NCI-H748 (cell line): ENCODE data around the gene UBE3D.
A peak's percentile ranks its signal among the peaks of the same experiment; 100 is the strongest.
"Not testable (repeated sequence)": the region's sequence is repeated elsewhere in the genome, so short reads cannot be mapped to it uniquely, and the experiment has no call there.

Source experiments
- DNase-seq: peaks from one replicate; lab custom pipeline; 2025; ENCODE audit not compliant: unreplicated experiment; lab: John Stamatoyannopoulos, UW

UBE3D gene

DNA sequence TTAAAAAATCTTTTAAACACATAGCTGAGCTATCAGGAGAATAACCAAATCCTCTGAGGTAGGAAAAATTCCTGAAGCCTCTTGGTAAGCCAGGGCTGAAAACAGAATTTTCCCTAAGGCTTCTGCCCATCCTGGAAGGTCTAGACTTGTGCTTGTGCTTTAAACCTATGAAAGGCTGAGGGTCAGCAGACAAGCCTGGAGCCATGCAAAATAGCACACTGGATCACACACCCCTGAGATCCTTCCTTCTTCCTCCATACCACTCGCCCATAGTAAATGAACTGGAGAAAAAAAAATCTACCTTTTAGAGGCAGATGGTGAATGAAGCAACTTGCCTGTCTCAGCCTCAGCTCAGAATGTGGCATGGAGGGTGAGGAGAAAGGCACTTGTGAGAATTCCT is 144.4 kb downstream of the UBE3D start:
- no peak for DNase-seq

DNA sequence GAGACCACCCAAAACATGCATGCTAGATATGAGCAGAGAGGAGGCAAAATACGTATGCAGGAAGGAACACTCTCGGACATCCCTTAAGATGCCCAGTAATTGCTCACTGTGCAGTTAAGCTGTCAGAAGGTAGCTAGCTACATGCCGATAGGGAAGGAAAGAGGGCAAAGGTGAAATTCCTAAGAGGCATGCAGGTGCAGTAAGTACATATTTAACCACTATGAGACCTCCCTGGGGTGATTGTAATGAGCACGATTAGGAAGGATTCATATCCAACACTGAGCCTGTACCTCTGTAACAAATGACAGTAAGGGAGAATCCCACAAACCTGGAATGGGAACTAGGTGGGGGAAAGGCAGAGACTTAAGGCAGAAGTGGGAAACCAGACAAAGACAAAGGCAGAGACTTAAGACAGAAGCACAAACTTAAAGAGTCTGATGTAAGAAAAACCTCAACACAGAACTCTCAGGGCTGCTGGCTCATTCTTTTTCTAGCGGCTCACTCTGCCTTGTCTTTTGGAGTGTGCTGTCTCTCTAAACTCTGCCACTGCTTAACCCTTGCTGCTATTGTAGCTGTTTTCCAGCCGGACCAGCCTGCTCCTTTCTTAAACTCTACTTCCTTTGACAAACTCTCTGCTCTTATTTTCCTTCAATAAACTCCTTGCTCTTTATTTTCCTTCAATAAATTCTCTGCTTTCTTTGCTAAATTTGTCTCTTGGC is 148.1 kb downstream of the UBE3D start:
- no peak for DNase-seq

DNA sequence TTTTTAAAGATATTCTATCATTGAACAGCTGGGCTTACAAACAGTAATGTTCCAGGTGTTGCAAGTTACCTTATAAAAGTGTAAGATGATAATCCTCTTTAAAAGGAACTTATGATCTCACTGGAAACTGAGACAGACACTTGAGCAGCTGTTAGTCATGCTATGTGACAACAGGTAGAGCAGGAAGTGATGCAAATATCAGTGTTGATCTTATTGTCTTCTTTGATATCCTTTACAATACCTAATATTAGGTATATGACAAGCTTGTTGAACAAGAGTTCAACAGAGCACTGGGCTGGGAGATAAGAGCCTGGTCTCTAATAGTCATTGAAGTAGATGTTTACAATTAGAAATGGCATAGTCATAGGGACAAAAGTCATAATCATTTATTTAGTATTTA is 150.0 kb downstream of the UBE3D start:
- DNase-seq: no peak

DNA sequence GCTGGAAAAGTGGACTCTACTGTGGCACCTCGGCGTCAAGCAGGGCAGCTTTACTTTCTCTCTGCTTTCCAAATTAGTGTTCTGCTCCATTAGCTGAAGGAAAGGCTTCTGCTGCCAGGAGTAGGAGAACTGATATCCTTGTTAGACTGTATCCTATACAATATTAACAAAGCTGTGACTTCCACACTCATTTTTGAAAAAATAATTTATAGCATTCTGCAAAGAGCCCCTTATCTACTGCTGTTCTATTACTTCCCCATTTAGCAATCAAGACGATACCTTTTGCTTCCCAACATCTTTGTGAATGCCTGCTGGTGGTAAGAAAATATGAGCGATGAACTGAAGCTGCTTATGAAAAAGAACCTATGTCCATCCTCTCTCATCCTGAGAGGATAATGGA is 151.1 kb downstream of the UBE3D start:
- no peak for DNase-seq

DNA sequence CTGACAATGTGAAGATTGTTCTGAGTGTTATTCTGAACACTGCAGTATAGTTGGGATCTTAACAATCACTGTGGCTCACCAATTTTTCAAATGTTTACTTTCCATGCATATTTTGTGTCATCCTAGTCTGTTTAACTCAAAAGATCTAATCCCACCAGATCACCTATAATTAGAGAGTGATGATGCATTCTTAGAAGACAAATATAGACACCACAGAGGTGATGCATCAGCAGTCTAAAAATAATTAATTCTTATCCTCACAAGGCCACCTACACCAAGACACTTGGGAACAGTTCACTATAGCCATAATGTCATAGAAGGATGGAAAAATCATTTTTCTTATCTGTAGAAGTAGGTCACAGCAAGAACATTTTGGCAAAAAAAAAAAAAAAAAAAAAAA is 154.8 kb downstream of the UBE3D start:
- no peak for DNase-seq

DNA sequence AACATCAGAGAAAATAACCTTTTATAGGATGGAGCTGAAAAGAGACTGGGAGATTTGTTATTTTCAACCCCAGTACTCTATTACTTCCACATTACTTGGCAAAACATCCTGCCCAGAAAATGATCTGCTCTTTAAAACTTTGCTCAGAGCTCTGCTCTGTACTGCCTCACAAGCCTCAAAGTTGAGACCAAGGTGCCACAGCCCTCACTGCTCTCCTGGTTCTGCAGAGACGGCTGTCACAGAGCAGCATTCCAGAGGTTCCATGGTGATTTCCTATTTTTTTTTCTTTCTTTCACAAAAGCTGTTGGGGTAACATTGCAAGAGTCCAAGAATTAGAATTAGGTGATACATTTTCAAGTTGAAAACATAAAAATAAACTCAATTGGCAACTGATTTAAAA is 155.2 kb downstream of the UBE3D start:
- no peak for DNase-seq

DNA sequence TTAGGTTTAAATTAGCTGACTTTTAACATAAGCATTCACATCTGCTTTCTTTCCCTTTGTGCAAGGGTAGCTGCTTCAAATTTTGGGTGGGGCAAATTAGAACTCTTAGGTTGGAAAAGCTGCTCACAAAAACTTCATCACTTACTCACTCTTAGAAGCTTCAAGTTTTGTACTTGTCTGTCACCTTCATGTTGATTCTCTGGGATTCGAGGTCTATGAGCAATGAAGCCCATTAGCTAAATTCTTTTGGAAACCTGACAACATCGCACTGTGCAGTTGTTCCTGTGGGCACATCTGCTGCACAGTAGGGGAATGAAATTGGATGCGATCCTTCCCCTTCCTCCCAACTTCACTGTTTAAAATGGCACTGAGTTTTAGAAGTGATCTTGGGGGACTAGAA is 156.1 kb downstream of the UBE3D start:
- DNase-seq: no peak

DNA sequence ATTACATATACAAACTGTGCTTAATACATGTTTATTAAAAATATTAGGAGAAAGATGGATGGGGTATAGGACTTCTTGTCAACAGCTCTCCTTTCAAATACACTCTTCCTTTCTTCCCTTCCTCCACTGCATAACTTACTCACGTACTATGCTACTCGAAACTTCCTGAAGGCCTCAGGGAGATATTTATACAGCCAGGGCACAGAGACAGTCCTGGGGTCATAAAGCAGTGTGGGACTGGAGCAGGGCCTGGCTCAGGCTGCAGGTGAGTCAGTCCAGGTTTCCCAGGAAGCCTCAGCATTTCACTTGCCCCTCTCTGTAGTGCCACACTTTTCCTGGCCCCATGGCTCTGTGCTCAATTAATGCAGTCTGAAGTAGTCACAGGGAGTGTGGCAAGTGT is 157.0 kb downstream of the UBE3D start:
- no peak for DNase-seq

DNA sequence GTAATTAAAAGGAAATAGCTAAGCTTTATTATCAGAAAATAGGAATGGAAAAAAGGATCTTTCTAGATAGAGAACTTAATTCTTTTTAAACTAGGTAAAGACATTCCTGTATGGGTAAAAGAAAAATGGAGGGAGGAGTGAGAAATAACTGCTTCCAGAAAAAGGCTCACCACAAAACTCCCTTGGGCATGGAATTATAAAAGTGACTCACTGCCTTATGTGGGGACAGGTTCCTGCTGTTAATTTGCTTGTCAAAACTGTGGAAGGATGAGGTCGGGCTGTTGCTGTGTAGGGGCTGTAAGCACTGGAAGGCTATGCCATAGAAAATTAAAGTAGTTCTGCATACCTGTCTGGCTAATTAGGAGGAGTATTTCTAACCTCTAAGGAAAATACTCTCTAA is 158.7 kb downstream of the UBE3D start:
- no peak for DNase-seq

DNA sequence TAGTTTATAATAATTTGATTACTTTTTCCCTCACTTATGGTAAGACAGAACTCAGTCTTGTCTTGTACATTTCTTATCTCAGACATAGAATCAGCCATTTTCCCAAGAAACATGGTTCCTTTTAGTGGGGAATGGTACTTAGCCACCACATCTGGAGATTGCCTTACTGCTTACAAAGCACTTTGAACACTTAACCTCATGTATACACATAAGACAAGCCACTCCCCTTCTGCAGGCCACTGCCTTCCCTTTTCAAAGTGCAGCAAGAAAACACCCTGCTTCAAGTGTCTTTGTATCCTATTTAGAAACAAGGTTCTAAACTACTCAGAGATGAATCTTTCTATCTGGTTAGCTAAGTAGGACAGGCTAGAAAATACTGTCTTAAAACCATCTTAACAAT is 159.2 kb downstream of the UBE3D start:
- DNase-seq: no peak

DNA sequence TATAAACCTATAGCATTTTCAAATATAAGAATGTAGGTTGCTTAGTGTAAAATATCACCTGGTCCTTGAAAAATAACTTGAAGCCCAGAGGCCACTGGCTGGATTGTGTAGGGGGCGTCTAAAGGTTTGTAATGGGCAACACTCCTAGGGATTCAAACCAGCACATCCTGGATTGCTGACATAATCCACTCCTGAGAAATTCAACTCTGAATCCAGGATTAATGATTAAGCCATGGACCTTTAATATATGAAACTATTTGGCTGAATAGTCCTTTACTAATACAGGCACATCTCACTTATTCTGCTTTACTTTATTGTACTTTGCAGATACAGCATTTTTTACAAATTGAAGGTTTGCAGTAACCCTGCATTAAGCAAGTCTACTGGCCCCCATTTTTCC is 160.8 kb downstream of the UBE3D start:
- DNase-seq: no peak

DNA sequence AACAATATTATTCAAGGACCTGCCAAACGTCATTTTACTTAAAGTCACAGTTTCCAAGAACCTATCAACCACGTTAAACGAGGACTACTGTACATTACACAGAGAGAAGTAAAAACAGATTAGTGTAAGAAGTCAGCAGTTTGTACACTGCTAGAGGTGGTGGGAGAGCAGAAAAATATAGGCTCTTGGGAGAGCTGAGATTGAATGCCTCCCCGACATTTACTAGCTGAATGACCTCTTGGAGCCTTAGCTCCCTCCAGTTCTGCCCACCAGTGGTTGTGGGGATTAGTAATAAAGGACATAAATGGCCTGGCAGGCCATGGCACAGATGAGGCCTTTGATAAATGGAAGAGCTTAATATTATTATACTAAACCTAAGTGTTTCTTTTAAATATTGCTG is 161.4 kb downstream of the UBE3D start:
- no peak for DNase-seq

DNA sequence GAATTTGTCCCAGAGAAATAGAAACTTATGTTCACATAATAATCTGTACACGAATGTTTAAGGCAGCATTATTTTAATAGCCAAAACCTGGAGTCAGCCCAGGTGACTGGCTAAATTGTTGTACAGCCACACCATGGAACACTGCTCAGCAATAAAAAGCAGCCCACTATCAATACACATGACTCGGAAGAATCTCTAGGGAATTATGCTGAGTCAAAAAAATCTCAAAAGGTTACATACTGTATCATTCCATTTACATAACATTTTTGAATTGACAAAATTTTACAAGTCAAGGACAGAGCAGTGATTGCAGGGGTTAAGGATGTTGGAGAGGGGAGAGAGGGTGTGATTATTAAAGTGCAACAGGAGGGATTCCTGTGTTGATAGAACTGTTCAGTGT is 163.4 kb downstream of the UBE3D start:
- DNase-seq: no peak

DNA sequence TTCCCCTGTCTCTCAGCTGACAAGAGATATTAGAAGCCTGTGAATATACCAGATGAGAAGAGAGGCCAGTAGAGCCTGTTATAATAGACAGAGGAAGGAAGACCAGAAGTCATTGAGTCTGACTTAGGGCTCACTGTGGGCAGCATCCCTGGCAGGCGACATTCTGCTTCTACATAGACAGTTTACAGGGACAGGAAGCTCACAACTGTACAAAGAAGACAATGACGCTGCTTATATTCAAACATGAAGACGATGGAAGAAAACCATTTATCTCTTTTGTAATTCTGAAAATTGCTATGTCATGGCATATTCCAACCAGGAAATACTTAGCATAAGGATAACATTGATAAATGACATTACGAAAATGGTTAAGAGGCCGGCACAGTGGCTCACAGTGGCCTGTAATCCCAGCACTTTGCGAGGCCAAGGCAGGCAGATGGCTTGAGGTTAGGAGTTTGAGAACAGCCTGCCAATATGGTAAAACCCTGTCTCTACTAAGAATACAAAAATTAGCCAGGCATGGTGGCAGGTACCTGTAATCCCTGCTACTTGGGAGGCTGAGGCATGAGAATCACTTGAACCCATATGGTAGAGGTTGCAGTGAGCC is 170.9 kb downstream of the UBE3D start:
- no peak for DNase-seq

DNA sequence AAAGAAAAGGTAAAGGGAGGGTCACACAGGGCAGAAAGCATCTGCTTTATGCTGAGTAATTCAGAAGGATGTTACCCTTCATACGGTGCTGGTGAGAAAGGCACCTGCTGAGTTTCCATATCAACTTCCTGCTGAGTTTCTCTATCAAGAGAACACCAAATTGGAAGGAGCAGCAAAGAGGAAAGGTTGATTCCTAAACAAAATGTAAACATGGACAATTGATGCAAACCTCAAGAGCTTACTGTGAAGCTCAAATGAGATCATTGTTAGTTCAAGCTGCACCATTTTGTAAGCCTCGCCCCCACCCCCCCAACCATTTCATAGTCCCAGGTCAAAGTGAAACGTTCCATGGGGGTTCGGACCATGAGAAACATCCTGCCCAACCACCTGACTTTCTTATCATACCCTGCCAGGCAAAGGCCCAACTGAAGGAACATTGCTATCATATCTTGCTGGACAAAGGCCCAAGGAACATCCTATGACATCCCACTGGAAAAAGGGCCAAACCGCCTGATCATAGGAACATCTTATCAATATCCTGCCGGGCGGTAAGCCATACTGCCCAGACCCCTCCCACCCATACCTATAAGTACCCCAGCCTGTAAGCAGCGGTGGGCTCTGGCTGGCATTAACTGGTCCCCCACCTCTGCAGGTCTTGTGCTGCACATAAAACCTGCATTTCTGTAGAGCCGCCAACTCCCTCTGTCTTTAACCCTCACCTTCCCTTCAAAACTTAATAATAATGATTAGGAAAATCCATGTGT is 171.6 kb downstream of the UBE3D start:
- DNase-seq: peak; percentile 79

DNA sequence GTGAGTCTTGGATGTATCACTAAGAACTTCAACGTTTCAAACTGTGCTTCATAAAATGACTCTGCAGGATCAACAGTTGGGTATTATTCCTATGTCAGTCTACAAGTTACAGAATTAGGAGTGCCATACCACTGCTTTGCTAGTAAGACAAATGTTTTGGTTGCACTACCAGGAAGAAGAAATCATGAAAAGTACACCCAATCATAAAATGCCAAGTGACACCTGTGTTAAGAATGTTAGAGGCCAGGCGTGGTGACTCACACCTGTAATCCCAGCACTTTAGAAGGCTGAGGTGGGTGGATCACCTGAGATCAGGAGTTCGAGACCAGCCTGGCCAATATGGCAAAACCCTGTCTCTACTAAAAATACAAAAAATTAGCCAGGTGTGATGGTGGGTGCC is 174.1 kb downstream of the UBE3D start:
- not testable (repeated sequence) for DNase-seq

DNA sequence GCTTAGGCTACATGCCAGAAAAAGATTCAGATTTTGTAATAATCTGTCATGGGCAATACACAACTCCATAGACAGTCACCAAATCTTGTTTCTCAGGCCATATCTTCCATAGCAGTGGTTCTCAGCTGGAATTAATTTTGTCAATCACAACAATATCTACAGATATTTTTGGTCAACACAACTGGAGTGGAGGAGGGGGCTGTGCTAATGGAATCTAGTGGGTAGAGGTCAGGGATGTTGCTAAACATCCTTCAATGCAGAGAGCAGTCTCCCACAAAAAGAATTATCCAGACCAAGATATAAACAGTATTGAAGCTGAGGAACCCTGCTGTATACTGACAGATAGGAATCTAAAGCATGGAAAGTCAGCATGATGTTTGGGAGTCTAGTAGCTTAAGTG is 174.6 kb downstream of the UBE3D start:
- DNase-seq: no peak

DNA sequence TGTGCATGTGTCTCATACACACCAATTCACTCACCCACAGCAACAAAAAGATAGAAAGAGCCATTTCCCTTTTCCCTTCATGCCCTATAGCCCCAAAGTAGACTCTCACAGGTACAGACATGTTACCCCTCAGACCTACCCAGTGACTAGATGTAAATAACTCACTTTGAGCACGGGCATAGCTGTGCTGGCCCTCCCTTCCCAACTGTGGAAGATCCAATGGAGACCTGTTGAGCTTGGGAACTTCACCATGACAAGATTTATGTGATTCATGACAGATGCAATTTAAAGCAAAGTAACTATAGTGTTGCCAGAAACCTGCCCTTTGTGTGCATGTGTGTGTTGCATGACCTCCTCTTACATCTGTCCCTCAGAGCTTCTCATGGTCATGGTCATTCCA is 175.4 kb downstream of the UBE3D start:
- DNase-seq: no peak

DNA sequence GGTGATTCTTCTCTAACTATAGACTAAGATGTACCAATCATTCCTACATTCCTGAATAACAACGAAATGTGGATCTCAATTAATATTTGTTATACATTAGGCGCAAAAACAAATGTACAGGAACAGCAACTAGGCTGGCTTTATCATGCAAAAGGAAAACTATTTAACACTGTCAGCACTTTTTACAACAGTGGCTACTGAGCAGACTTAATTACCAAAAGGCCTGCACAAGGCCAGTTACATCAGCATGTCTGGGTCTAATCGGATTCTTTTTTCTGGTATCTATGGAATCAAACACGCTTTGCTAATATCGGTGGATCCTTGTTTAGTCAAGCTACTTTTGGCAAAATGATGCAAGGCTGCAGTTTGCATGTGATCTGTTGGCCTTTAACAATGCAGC is 176.5 kb downstream of the UBE3D start:
- no peak for DNase-seq

DNA sequence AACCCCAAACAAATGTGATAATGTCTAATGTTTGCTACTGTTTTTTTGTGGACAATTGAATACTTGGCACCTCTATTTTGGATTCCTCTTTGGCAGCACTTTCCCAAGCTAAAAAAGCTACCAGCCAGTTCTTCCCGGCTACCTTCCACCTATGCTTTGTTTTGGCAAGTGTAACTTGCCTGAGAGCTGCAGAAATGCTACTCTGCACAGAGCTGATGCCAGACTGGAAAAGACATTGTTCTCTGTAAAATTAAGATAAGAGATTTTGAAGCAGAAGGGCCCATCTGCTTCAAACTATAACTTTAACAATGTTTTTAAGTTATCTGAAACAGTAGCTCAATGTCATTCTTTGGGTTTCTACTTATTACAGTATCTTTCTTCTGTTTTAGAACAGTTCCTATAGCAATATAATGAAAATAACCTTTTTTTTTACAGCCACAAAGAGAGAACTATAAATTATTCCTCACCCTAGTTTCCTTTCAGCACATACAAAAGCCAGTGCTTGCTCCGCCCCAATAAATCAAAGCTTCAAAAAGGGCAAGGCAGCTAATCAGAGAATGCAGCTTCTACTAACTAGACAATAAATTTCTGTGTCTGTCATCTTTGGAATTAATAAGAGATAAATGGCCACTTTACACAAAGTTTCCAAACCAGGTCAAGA is 183.1 kb downstream of the UBE3D start:
- no peak for DNase-seq

DNA sequence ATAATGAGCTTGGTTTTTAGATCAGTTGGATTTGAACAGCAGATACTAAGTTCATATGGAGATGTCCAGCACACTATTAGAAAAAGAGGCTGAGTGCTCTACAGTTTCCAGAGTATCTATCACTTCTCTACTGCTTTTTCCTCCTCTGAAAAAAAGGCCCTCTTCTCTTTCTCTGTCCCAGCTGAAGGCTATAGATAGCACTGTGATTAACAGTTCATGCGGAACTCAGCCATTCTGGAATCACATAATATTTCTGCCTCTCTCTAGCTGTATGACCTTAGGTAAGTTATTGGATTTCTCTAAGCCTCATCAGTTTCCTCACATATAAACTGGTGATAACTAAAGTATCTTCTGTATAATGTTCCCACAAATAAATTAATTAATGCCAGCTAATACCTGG is 184.1 kb downstream of the UBE3D start:
- no peak for DNase-seq

DNA sequence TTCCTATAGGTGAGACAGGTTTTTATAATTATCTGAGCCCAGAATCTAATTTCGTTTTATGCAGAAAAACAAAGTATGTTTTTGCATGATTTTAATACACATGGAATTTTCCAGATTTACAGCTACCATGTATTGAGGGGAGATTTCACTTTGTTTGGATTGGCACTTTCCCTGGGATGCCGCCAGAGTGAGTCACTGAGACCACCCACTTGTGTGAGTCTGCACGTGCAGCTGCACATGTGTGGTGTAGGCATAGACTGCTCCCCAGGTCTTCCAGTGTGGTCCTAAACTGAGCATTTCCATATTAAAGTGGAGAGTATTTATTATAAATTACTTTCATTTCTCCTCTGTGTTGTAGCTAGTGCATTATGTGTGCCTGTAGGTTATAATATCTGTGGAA is 186.8 kb downstream of the UBE3D start:
- DNase-seq: no peak
